K562 treated with DMSO at 1 percent for 12 hours (cell line): ENCODE measurements around the gene IFITM5. TPM values are rescaled to one million over a fixed set of nuclear protein-coding genes. Genes with fewer than 3 reads are reported as not detected.

ENCODE experiments used
- total RNA-seq: library from RNA; unstranded; fragments of 300-600 nt; gene quantifications from 2 replicates; pipeline ENCODE4 v1.2.3, GENCODE V29; 2022; ENCODE audit not compliant: insufficient read depth

Gene IFITM5
- total RNA-seq: not detected in 2 replicates

DNA sequence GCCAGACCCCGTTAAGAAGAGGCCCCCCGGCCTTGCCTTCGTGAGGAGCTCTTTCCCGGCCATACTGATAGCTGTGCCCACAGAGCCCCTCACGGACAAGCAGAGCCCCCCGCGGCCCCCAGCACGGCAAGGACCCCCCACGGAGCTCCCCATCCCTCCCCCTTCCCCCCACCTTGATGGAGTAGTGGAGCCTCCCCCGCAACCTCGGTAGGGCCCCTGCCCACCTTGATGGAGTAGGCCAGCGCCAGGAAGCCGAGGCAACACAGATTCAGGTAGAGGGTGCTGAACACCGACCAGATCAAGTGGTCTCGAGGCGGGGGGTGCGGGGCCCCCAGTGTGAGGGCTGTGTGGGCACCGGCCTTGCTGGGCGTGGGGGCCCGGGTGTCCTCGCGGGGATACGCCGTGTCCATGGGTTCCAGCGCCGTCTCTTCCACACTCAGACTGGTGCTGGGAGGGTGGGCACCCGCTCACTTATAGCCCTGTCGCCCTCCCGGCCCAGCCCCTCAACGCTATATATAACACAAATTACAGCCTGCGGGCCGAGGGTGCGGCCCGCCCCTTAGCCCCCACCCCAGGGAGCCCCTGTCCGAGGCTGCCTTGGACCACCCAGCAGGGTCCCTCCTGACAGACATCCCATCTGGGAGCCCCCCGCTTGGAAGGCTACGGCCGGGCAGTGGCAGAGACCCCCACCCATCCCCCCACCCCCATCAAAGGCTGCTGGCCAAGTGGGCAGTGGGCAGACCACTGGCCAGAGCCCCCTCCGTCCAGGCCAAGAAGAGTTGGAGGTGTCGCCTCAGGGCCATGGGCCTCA is at the start of gene IFITM5:
Gene IFITM5, minus strand, starts transcription at position 446 of the 811 bp plus-strand sequence. Its CDS starts 36 bp downstream, at position 410.

DNA sequence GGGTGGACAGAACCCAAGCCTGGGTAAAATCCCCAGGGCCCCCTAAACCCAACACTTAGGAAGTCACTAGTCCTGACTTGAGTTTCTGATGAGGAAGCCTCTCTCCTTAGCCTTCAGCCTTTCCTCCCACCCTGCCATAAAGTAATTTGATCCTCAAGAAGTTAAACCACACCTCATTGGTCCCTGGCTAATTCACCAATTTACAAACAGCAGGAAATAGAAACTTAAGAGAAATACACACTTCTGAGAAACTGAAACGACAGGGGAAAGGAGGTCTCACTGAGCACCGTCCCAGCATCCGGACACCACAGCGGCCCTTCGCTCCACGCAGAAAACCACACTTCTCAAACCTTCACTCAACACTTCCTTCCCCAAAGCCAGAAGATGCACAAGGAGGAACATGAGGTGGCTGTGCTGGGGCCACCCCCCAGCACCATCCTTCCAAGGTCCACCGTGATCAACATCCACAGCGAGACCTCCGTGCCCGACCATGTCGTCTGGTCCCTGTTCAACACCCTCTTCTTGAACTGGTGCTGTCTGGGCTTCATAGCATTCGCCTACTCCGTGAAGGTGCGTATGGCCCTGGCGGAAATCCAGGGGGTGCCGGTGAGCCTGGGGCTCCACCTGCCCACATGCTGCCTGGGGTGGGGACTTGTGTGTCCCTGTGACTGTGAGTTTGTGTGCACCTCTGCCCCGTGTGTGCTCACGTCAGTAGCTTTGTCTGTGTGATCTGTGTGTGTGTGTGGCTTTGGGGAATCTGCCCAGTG is 14.6 kb upstream of the IFITM5 start, which contains the start of gene IFITM1:
Gene IFITM1, plus strand, starts transcription at position 254 of the 767 bp plus-strand sequence. Its CDS starts 131 bp downstream, at position 385.

DNA sequence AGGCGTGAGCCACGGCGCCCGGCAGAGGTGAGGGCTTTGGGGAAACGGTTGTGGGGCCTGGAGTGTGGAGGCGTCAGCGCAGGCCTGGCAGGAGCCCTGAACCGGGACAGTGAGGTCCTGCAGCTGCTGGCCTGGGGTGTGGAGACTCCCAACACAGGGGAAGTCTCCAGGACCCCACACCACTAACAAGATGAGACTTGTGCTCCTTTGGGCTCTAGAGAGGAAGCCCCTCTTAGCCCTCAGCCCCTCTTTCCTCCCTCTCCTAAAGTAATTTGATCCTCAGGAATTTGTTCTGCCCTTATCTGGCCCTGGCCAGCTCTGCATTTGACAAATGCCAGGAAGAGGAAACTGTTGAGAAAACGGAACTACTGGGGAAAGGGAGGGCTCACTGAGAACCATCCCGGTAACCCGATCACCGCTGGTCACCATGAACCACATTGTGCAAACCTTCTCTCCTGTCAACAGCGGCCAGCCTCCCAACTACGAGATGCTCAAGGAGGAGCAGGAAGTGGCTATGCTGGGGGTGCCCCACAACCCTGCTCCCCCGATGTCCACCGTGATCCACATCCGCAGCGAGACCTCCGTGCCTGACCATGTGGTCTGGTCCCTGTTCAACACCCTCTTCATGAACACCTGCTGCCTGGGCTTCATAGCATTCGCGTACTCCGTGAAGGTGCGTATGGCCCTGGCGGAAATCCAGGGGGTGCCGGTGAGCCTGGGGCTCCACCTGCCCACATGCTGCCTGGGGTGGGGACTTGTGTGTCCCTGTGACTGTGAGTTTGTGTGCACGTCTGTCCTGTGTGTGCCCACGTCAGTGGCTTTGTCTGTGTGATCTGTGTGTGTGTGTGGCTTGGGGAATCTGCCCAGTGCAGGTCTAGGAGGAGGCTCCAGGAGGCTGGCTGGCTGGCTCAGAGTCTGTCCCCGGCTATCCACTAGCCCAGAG is 8.7 kb upstream of the IFITM5 start, which contains the start of gene IFITM2:
Gene IFITM2, plus strand, starts transcription at position 51 of the 943 bp plus-strand sequence. Its CDS starts 377 bp downstream, at position 428.

DNA sequence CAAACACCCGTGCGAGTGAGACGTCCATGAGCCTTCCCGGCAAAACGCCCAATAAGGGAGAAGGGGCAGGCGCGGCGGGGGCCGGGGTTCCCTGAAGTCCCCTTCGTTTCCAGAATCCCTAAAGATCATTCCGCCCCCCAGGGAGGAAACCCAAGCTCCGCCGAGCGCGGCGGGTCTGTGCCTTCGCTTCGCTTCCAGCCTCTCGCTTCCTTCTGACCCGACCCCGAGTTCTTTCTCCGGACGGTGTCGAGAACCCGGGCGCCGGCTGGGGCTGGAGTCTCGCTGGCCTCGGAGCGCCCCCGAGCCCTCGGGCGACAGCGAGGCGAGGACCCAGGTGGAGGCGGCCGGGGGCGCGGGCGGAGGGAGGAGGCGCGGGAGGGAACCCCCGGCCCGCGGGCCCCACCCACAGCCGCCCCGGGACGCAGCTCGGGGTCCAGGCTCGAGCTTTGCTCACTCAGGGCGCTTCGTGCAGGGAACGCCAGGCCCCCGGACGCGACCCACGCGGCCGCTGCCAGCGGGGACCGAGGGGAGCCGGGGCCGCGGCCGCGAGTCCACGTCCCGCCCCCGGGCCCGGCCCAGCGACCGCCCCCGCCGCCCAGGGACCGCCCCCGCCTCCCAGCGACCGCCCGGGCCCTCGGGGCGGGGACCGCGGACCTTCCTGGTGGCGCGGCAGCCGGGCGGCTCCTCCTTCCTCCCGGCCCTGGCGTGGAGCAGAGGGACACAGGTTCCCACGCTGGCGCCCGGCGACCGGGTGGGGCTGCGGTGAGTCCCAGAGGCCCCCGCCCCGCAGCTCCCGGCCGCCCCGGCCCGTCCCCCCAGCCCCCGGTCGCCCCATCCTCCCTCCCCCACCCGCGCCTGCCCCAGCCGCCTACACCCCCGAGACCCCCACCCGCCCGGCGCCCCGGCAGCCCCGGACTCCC is 10.6 kb downstream of the IFITM5 start, which contains the start of gene PGGHG:
Gene PGGHG, plus strand, starts transcription at position 649 of the 920 bp plus-strand sequence. CDS start 691 bp downstream, outside the sequence.

DNA sequence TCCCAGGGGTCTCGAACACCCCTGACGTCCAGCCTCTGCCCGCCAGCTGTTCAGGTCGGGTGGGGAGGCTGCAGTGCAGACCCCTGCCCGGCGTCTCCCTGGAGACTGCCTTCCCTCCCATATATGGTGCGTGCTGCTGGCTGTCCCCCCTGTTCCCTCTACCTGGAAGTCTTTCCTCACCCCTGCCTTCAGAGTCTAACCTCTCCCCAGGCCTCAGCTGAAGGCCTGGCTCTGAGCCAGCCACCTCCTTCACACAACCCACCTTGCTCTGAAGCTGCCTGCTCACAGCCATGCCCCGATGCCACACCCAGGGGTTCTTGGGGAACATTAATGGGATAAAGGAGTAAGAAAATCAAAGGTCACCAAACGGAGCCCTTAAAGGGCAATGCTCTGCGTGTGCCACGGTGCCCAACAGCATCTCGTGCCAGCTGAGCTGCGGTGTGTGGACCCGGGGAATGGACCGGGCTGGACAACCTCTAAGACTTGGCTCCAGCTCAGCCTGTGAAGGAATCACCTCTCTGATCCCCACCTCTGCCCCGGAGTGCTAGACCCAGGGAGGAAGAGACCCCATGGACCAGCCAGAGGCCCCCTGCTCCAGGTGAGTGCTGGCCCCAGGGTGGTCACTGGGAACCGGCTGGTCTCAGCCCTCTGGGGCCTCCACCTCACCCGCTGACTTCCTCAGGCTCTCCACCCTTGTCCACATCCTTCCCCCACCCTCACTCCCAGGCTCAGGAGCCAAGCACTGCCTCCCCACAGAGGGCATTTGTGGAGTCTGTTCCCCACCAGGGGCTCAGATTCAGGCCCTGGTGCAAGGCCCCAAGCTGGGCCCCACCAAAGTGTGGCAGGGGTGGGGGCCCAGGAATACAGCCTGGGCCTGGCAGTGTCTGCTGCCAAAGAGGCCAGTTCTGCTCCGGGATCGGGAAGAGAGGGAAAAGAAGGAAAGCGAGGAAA is 21.1 kb downstream of the IFITM5 start, which contains the start of gene NLRP6:
Gene NLRP6, plus strand, starts transcription at position 407 of the 951 bp plus-strand sequence. Its CDS starts 163 bp downstream, at position 570.

Other genes starting within 250 kb of the IFITM5 start
- gene SCGB1C1, start 106.4 kb downstream of the IFITM5 start, total RNA-seq: not detected in 2 replicates
- 32.9 and 54.8 TPM in 2 replicates for gene BET1L, start 92.1 kb downstream of the IFITM5 start, total RNA-seq
- gene RIC8A, start 91.8 kb downstream of the IFITM5 start, total RNA-seq: 74.9 and 120 TPM in 2 replicates
- 19.1 and 23.9 TPM in 2 replicates for gene SIRT3, start 63.2 kb downstream of the IFITM5 start, total RNA-seq
- 161 and 191 TPM in 2 replicates for gene PSMD13, start 62.5 kb downstream of the IFITM5 start, total RNA-seq
- gene NLRP6, start 21.1 kb downstream of the IFITM5 start, total RNA-seq: 0.50 and 1.1 TPM in 2 replicates
- gene PGGHG, start 10.4 kb downstream of the IFITM5 start, total RNA-seq: 18.9 and 35.8 TPM in 2 replicates
- gene IFITM2, start 8.3 kb upstream of the IFITM5 start, total RNA-seq: 303 and 402 TPM in 2 replicates
- 692 and 697 TPM in 2 replicates for gene IFITM1, start 14.5 kb upstream of the IFITM5 start, total RNA-seq
- 195 and 221 TPM in 2 replicates for gene IFITM3, start 21.3 kb upstream of the IFITM5 start, total RNA-seq
- gene B4GALNT4, start 70.0 kb upstream of the IFITM5 start, total RNA-seq: 14.1 and 23.4 TPM in 2 replicates
- gene PKP3, start 94.7 kb upstream of the IFITM5 start, total RNA-seq: 59.0 and 60.2 TPM in 2 replicates
- gene SIGIRR, start 115.5 kb upstream of the IFITM5 start, total RNA-seq: 155 and 218 TPM in 2 replicates
- 5.6 and 11.0 TPM in 2 replicates for gene ANO9, start 142.5 kb upstream of the IFITM5 start, total RNA-seq
- 48.3 and 52.0 TPM in 2 replicates for gene PTDSS2, start 150.8 kb upstream of the IFITM5 start, total RNA-seq
- 164 and 185 TPM in 2 replicates for gene RNH1, start 207.7 kb upstream of the IFITM5 start, total RNA-seq
- gene HRAS, start 236.1 kb upstream of the IFITM5 start, total RNA-seq: 30.0 and 51.1 TPM in 2 replicates
- gene LRRC56, start 238.0 kb upstream of the IFITM5 start, total RNA-seq: 1.9 and 3.7 TPM in 2 replicates